Renal cortex interstitium (tissue), 11 donors: ENCODE measurements around the gene RTP2. TPM values are rescaled to one million over a fixed set of nuclear protein-coding genes. Genes with fewer than 3 reads are reported as not detected.

ENCODE experiments used
- DNase-seq, 11 donors: peaks; one replicate each; pipeline ENCODE4 v3.0.0-alpha.2; 2013; ENCODE audit warnings: low read depth in 9 of 11, low spot score in 4 of 11; ENCODE audit errors: extremely low read depth in 1 of 11
- polyA plus RNA-seq, 3 donors: library from polyadenylated mRNA; unstranded; fragments of 120-200 nt; gene quantifications; one replicate each; pipeline ENCODE4 v1.2.1, GENCODE V29; 2013; ENCODE audit not compliant: insufficient read length in 3 of 3

The RTP2 gene
- polyA plus RNA-seq, 3 donors, result not detected

DNA sequence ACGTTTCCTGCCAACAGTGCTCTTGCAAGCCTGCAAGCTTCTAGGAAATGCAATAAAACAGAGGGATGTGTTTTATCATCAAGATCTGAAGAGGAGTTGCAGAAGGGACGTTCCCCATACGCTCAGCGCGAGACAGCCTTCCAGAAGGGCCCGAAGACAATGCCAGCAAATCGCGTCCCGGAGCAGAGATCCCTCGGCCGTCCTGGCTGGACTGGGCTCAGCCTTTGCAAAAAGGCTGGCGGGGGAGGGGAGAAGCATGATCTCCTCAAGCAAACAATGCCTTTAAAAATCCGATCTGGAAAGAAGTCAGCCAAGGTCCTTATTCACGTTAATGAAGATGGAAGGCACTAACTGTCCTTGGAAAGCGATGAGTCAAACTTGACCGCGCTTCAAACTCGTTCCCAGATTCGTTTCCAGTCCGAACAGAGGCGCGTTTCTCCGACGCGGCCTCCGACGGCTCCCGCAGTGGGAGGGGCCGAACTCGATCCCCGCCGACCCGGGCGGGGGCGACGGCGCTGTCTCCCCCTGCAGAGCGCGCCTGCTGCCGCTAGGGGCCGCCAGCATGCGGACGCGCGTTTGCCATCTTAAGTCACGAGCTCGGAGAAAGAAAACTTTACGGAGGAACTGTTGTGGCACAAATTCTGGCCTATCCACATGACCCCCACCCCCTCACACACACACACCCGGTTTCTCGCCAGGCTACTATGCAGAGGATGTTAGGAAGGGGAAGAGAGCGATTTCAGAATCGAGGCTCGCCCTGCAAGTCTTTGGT, 37.4 kb upstream of the RTP2 start:
- DNase-seq, result peak in 8 of 11 donors; percentile 81 to 92 (median 84)

- peak in 1 of 11 donors; percentile 46 for DNase-seq
These were observed 36.8 kb upstream of the RTP2 start for GRCh38 chr3:187739094-187739560.

DNA sequence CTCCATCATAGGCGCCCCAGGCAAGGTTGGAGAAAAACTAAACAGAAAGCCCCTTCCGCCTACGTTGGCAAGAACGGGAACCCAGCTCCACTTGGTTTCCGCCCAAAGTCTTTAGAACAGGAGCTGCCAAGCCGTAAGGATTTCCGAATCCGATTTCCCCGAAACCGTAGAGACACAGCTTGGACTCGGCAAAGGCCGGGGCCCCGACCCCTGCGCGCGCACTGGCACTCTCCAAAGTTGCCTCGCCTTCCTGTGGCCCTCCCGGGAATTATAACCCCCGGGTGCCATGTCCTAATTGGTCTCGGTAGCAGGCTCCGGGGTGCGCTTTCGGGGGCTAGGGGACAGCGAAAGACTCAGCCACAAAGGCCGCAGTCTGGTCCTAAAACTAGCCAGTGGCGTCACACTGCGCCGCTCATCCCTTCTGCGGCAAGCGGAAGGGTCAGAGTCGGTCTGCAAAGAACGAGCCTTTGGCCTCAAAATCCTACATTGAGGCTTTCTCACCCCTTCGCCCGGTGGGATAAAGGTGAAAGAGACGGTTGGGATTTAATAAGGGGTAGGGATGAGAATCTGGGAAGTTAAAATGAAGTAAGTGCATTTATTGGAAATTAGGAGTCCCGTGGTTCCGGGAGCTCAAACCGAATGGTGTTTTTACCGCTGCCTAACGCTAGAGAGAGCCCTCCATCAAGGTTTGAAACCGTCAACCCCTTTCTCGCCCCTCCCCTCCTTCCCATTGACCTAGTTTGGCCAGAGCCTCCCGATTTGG, 36.2 kb upstream of the RTP2 start:
- DNase-seq, result peak in 9 of 11 donors; percentile 86 to 96 (median 92)

DNA sequence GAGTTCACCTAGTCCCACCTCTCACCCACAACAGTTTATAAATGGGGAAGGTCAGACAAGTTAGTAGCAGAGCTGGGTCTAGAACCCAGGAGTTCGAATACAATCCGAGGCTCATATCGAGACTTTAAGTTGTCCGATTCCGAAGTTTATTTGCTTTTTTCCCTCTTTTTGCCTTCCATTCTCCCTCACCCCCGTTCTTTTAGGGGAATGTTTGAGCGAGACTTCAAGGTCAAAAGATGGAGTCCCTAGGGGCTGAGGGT, 35.6 kb upstream of the RTP2 start:
- DNase-seq, result no peak

DNA sequence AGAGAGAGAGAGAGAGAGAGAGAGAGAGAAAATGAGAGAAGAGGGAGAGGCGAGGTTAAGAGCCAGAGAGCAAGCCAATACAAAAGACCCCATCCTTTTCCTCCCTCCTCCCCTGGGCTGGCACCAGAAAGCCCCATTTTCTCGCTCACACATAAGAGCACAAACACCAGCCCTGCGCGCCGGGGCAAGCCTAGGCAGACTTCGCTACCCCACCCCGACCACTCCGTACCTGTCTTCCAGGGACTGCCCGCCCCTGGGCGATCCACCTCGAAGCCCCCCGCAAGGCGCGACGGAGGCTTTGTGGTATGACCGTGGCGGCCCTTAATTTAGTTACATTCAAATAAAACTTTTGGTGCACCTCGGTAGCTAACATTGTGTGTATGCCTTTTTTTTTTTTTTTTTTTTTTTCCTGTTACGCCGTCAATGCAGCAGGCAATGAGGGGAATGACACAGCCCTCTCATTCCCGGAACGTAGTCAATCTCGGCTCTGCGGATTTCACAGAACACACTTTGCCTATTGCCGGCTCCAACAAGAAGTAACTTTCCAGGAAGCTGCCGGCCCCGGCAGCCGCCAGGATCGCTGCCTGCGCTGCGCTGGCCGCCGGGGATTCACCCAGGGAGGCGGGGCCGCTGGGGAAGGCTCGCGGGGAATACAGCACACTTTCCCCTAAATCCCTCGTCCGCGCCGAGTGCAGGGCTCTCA, 35.2 kb upstream of the RTP2 start:
- DNase-seq, result peak in 1 of 11 donors; percentile 44

- DNase-seq, result no peak
These were observed 34.6 kb upstream of the RTP2 start for GRCh38 chr3:187737006-187737367.

GRCh38 chr3:187736418-187736871, 34.1 kb upstream of the RTP2 start:
- DNase-seq, result no peak

DNA sequence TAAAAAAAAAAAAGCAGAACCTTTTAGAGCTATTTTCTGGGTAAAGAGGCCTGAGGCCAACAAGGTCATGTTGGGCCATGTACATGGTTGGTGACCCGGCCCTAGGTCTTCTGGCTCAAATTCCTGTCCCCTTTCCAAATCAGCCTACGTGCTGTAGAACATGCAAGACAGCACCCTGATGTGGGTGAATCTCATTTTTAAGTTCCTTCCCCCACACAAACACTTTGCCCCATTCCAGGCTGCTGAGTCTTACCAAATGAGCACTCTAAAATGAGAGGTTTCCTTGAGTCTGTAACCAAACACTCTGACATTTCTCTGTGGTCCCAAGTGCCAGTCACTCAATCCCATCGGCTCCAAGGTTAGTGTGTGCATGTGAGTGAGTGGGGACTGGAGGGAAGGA, 33.5 kb upstream of the RTP2 start:
- DNase-seq, result no peak

DNA sequence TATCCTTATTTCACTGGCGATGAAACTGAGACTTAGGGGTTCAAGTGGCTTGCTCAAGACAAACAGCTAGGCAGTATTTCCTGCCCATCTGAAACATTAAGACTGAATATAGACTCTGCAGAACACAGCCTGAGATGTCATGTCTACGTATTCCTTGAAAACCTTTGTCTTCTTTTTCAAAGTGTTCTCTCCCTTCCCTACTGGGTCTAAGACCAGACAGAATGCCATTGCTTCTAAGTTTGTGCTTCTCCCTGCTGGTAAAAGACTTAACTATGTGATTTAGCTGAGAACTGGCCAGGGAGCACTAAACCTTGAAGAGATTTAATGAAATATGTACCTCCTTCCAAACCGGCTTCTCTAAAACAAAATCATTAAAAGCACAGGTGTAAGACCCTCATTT, 33.0 kb upstream of the RTP2 start:
- no peak for DNase-seq

GRCh38 chr3:187734841-187735240, 32.5 kb upstream of the RTP2 start:
- DNase-seq, result no peak

GRCh38 chr3:187733371-187733770, 31.0 kb upstream of the RTP2 start:
- DNase-seq, result no peak

DNA sequence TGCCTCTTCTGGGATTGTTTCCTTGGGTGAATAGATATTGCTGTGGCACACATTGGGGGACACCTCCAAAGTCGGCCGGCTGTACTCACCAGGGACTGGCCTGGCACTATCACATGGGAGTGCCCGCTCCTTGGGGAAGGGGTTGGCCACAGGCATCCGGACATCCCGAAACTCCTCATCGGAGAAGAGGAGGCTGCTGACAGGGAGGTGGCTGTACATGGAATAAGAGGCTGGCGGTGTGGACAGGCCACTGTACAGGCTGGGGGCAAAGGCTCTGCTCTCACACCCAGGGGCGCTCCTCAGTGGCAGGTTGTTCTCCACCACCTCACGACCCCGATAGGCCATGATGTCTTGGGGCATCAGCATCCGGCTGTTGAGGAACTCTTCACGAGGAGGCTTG, 27.2 kb upstream of the RTP2 start:
- DNase-seq, result no peak

GRCh38 chr3:187728940-187729583, 26.7 kb upstream of the RTP2 start:
- no peak for DNase-seq

- DNase-seq, result no peak
These were observed 25.9 kb upstream of the RTP2 start for GRCh38 chr3:187728248-187728647.

DNA sequence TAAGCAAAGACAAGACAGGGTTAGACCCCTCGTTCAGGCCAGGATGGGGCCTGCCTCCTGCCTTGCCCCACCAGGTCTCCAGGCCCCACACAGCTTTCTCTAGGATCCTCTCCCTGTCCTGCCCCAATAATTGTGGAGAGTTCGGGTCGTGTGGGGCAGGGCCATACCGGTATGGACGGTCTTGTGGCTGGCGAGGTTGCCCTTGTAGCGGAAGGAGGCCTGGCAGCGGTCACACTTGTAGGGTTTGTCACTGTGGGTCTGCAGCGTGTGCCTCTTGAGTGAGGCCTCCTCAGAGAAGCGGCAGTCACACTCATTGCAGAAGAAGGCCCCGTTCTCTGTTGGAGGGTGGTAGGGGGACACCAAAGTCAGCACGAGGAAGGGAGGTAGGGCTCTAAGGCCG, 24.2 kb upstream of the RTP2 start:
- no peak for DNase-seq

GRCh38 chr3:187725653-187726370, 23.5 kb upstream of the RTP2 start:
- DNase-seq, result no peak

- no peak for DNase-seq
These were observed 22.9 kb upstream of the RTP2 start for GRCh38 chr3:187725224-187725623.

DNA sequence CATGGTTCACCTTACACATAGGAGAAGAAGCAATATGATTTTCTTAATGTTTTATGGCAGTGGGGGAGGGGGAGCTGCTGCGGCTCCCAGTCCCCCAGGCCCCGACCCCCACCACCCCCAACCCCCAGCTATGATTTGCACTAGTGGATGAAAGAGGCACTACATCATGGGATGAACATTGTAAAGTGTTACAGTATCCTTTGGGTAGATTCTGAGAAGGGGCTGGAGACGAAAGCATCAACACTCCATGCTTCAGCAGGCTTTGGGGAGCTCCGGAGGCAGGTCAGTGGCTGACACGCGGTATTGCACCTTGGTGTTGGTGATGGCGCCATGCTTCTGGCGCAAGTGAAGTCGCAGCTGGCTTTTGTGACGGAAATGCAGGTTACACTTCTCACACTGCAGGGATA, 19.9 kb upstream of the RTP2 start:
- no peak for DNase-seq

- no peak for DNase-seq
These were observed 18.7 kb upstream of the RTP2 start for GRCh38 chr3:187721055-187721454.
